Left renal cortex interstitium (tissue), 4 donors: ENCODE data around the gene SIX3. TPM values are rescaled to one million over a fixed set of nuclear protein-coding genes. Genes with fewer than 3 reads are reported as not detected.

Source experiments
- DNase-seq, 4 donors: peaks; one replicate each; pipeline ENCODE4 v3.0.0-alpha.2; 2013; ENCODE audit warnings: low read depth in 4 of 4, low spot score in 2 of 4, missing footprints in 1 of 4
- polyA plus RNA-seq, 4 donors: library from polyadenylated mRNA; unstranded; fragments of 120-200 nt; gene quantifications; one replicate each; pipeline ENCODE4 v1.2.1, GENCODE V29; 2013; ENCODE audit not compliant: insufficient read length in 4 of 4

The SIX3 gene
- polyA plus RNA-seq, 4 donors, result not detected

DNA sequence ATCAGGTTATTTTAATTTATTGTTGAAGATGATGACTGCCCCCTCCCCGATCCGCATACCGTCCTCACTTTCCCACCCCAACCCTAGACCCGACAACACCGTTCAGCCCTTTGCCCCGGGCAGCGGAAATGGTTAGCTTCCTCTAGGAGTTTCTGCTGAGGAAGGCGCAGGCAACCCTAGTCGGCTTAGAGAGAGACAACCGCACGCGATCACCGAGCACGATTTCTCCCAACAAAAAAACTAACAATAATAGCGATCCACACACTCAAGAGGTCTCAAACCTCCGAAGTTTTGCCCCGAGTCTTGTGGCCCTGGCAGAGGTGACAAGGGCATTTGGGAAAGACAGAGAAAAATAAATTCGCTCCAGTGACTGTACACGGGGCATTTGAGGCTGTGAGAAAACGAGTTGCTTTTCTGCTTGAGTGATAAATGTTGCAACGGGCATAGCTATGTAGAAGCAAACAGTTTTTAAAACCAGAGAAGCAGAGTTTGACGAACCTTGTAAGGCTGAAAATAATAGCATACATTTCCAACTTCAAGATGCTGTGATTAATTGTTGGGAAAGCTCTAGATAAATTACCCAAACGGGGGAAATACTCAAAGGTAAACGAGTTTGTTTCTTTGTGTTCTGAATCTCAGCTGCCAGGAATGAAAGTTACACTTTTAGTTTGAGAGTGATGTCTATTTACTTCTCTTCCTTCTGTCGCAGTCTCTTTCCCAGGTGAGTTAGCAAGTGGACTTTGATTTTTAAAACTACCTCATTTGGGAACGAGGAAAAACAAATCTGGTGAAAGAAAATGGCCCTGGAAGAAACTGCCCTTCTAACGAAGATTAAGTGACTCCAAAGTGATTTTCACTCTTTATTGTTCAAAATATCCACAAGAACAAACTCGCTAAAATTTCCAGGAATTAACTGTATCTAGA is 11.0 kb upstream of the SIX3 start:
- no peak for DNase-seq

DNA sequence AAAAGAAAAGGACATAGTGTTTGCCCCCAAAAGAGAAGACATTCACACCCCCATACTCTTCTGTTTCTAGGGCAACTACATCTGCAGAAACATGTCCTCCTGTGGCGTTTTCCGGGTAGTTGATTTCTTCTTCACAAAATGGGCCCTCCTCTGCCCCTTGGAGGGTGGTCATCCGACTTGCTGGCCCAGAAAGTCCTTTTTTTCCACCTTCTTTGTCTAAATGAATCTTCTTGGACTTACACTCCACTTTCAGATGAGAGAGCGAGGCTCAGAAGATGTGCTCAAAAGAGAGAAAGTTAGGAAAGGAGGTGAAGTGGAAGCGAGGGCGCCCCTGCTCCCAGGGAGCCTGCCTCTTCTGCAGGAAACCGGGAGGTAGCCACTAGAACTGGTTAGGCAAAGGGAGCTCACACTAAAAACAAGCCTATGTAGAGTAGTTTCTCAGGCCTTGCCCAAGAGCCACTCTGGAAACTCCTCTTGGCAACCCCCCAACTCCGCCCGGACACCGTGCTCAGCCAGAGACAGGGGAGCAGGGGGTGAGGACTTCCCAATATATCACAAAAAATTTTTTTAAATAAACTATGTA is 10.2 kb upstream of the SIX3 start:
- DNase-seq, result no peak

DNA sequence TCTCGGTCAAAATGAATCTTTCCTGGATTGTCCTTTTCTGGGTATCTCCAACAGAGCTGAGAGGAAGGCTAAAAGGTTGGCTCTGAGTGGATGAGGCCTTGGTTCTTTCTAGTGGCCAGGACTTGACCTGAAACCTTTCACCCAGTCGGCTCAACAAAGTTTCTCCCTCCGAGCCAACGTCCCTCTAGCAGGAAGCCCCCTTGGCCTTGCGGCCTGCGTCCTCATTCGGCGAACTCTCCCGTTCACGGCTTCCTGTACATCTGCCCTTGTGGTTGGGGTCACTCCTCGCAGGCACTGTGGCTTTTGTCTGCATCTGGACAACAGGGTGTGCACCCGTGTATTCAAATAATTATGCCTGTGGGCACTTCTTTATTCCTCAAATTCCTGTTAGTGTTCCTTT is 9.4 kb upstream of the SIX3 start:
- no peak for DNase-seq

DNA sequence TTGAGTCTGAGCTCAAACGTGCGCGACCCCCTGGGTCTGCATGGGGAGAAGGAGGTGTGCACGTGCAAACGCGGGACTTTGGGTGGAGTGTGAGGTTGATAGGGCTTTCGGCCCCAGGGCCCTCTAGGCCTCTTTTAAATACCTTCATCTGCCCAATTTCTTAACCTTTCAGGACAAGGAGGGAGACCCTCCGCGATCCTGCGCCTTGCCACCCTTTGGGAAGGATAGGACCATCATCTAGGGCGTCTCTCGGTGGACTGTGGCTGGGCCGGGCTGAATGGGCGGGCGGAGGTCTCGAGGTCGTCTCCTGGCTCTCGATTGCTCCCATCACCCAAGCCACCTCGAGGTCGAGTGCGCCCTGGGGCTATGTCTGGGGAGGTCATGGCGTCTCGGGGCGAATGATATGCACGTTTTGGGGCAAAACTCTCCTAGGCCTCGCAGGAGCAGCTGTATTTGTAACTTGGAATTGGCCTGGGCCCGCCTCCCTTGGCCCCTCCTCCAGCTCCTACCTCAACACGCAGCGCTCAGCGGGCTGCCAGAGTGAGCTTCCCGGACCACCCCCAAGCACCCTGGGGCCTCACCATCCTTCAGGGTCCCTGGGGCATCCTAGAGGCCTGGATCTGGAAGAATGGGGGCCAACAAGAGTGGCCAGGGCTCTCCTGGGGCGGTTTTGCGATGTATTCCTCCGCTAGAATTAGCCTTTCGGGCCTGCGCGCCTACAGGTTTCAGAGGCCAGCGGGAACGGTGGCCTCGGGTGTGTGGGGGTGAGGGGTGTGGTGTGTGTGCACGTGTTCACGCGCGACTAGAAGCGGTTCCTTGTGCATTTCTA is 8.7 kb upstream of the SIX3 start:
- DNase-seq, result no peak

DNA sequence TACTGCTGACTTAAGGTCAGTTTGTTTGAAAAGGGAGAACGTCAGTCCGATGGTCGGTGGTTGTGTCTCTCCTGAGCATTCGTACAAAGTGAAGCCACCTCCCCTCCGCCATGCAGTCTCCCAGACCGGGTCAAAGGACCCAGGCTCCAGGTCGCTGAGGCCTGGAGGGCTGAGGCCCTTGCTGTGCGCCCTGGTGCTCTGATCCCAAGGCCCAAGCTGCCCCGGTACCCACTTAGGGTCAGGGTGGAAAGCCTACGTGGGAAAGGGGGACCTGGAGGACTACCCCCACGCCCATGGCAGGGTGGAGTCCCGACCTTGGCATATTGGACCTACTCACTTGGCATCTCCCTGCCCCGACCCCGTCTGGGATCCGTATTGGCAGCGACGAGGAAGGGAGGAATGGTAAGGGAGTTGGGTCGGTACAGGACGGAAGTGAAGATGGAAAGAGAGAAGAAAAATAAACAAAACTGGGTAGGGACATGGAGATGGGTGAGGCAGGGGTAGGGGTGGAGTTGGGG is 8.0 kb upstream of the SIX3 start:
- DNase-seq, result no peak

DNA sequence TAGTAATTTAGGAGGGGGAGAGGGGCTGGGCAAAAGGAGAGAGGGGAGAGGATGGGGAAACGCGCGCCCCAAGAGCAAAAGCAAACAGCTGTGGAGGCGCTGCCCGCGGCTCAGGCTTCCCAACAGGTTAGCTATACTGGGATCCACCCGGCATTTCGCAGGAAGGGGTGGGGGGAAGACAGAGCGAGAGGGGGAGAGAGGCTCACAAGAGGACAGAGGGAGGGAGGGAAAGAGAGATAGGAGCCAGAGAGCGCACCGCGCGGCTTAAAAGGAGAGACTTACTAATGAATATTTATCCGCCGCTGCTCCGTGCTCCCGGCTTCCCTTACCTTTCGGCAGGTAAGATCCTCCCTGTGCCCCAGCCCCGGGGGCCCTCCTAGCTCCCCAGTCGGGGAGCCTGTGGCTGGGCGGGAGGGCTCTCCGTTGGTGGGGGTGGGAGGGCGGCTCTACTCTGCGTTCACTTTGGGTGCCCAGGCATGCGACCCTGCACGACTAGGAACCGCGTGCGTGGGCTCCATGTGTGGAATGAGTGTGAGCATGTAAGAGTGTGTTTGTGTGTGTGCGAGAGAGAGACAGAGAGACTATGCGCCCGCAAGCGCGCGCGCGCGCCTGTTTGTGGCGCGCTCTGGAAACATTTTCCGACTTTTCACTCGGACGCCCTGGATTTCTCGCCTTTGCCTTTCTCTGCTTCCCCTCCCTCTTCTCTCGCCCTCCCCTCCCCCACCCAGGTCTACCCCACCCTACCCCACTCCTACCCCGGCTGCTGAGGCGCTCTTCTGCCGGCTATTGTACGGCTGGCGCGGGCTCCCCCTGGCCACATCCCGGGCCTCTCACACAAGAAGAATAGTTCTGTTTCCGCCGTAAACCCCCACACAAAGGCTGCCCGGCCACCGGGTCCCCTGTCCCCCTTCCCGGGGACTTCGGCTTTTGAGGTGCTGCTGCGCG is 7.2 kb upstream of the SIX3 start:
- no peak for DNase-seq

DNA sequence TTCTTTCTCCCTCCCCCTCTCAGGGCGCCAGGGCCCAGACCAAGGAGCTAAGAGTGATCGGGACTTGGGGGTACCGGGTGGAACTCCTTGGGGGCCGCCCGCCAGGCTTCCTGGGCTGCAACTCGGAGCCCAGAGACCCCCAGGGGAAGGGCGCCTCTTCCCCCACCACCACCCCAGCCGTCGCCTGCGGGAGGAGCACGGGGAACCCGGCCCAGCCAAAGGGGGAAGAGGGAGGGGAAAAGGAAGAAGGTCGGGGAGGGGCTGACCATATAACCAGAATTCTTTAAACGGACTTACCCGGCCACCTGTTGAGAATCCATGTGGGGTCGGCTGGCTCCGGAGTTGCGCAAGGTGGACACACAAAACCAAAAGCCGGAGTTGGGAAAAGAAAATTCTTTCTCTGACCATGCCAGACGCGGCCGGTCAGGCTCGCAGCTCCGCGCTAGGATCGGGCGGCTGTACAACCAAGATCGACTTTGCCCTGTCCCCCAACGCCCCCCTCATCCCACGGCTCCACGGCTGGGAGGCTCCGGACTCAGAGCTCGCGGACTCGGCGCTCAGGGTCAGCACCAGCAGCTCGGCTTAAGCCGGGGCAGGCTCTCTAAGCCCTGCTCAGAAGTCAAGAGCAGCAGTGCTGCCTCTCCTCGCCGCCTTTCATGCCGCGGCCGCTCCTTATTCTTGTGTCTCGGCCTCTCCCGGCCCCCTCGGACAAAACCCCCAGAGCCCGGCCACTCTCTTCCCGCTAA is 6.3 kb upstream of the SIX3 start:
- no peak for DNase-seq

DNA sequence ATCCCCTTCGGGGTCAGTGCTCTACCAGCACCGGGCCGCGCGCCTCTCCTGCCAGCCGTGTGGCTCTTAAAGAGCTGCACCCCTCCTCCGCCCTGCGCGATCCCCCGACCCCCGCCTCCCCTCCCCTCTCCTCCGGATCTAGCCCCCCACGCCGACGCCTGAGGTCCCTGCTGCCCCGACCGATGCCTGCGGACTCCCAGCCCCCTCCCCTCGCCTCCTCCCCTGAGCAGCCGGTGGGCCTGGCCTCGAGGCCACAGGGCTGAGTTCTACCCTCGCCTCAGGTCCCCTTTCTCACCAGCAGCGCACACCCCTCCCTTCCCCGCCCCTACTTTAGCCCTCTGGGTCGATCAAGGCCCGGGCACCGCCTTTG is 5.8 kb upstream of the SIX3 start:
- DNase-seq, result no peak

DNA sequence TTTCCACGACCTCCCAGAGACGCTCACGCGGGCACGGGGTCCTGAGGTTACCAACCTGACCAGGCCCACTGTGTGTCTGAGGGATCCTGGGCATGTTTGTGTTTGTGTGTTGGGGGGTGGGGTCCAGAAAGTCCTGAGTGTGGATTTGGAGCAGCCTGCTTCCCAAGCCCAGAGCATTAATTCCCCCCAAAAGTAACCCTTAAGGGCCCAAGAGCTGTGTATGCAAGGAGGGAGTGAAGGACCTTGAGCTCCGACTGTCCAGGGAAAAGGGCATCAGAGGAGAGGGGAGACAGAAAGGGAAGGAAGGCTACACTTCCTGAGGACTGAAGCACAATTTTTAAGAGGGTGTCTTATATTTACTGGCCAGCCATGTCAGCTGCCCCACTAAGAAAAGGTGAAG is 5.2 kb upstream of the SIX3 start:
- no peak for DNase-seq

DNA sequence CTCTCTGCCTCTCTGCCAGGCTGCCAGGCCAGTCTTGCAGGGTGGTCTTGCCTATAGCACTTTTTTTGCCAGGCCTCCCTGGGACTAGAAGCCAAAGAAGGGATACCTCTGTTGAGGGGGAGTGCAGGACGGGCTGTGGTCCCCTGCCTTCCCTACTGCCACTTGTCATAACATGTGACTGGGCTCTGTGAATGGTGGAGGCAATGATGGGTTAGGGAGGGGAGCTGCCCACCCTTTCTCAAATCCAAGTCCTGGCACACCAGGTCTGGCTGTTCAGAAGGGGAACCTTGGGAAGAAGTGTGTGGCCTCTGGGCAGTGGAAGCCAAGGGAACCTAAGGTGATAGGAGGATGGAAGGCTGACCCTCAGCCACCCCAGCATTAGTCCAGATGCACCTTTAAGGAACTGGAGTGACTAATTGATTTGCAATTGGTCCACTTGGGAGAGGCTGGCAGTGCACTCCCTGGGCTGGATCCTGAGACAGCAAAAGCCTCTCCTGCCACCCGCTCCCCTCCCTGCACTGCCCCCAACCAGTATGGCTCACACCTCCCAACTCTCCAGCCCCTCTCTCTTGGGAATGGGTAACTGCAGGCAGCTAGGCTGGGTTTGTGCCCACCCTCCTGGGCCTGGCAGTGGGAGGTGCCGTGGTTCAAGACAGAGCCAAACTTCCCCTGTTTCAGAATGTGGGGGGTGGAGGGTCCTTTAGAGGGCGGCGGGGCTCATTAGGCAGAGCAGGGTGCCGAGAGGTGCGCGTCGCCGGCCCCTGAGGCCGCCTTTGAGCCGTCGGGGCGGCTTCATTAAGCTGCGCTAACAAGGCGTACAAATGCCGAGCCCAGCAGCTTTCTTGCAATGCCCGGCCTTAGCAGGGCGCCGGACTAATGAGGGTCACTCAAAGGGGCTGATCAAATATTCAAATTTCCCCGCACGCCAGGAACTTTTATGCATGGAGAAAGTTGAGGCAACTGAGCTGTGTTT is 4.5 kb upstream of the SIX3 start:
- DNase-seq, result no peak

DNA sequence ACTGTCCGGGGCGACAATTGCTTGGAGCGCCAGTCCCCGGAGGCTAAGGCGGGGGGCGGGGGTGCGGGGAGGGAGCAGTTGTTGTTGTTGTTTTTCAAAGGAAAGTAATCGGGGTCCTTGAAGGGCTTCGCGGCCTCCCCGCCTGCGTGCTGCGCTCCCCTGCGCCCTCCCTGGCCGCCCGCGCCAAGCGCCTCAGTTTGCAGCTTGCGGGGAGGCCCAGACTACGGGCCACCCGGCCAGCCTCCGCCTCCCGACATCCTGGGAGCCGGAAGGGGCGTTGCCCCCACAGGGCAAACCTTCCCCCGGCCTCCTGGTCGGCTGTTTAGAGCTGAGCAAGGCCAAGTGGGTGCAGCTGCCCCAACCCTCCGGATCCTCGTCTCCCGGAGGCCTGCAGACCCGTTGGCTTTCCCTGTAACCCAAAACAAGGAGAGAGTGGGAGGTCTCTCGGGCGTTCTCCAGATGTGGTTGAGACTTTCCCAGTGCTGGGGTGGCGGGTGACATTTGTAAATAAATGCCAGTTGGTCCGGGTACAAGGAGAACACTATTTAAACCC is 3.7 kb upstream of the SIX3 start:
- DNase-seq, result no peak

DNA sequence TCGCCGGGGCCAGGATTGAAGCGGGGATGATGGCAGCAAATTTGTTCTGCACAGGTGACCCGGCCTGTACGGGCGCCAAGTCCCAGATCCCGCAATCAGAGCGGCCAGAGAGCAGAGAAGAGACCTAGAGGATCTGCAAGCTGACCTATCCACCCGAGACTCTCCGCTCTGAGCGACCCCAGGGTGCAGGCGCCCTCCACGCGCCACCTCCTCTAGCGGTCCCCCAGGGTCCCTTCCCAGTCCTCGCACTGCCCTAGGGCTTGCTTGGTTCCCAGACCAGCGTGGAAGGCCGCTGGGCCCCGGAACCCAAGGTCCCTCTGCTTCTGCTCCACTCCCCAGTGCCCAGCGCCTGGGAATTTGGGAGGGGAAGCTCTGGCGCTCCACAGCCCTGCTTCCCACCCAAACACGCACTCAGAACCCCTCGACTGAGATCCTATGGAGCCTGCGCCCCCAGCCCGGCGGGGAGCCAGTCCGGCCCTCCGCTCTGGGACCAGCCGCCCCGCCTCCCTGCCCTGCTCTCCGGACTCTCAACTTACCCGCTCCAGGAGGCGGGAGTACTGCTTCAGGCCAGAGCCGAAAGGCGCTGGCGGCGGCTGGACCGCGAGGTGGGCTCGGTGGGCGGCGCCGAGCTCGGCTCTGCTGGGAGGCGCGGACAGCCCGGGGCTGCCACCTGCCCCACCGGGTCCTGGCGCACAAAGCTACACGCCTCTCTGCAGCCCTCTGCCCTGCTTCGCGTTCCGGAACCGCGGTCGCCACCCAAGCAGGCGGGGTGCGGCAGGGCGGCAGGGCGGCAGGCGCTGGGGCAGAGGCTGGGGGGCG is 3.0 kb upstream of the SIX3 start:
- no peak for DNase-seq

DNA sequence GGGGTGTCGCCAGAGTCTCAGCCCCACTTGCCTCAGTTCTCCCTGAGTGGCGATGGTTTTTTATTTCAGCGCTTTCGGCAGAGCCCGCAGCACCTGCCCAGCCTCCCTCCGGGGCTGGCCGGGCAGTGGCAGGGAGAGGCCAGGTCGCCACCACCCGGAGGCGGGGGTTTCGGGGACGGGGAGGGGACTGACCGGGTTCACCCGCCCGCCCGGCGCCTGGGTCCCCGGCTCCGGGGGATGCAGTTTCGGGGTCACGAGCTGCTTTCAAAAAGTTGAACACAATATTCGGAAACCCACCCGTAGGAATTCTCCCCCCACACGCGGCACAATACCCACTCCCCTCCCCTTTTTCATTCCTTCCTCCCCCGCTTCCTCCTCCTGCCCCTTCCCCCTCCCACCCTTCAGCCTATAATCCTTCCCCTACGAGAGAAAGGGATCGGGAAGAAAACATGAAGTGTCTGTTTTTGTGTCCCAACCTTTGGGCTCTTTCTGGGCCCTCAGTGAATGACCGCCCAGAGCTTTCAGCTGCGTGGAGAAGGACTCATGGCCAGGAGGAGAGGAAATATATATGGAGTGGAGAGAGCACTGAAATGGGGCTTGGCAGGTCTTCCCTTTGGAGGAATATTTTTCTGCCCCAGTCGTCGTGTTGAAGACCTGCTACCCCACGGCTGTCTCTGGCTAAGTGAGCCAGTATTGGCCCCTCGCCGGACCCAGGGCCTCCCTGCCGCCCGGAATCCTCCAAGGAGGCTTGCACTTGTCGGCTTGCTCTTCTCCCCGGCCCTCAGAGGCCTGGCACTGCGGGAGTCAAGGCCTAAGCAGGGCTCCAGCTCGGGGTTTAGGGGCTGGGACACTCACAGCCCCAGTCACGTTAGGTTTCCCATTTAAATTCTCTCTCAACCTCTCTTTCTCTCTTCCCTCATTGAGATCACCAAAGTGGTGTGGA is 2.1 kb upstream of the SIX3 start:
- DNase-seq, result no peak

DNA sequence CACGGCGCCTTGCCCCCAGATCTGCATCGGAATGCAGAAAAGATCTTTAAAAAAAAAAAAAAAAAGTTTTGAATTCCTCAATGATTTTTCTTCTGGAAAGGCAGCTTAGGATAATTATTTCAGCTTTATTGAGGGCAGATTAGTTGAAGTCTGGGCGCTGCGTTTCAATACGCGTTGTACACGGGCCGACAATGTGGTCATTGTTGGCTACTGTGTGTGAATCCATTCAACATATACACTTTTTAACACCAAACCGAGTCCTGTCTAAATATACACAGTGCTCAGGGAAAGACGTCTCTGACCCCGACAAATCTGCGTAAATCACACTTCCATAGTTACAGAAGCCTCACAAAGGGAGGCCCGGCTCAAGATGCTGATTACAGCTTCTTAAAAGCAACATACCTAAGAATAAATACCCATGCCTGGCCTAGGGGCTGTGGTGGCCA is 1.4 kb upstream of the SIX3 start:
- DNase-seq, result no peak

DNA sequence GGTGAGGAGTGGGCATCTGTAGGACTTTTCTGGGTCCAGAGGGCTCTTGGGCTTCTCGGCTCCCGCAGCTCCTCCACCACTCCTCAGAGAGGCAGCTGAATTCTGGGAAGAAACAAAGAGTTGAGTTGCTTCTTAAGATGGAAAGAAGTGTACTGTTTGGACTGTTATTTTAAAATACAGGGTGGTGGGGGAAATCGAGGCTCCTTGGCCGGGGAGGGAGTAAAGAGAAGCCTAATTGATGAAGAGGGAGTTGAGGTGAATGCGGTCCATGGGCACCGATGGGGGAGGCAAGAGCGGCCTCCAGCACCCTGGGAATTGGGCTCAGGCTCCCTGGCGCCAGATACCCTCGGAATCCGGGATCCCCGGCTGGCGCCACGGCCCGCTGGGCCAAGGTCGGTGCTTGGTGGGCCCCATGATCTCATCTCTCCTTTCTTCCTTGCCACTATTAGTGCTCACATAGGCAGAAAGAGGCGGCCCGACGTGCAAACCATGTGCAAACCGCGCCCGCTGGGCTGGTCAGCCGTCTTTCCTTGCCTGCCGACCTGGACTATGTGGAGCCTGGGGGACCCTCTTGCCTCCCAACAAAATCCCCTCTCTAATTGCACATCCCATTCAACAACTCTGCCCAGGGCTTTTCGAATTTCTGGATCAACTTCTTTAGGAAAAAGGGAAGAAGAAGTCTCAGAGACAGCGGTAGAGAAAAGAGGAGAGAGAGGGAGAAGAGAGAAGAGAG is 604 bp upstream of the SIX3 start:
- no peak for DNase-seq
